HEK293 (cell line): ENCODE measurements around the gene APBB2.

Source experiments
- CTCF ChIA-PET: fragments of 350-600 bp; formaldehyde crosslinking; extraction: SDS; loops from one replicate; lab custom pipeline; 2021; ENCODE audit warnings: antibody characterized with exemption; lab: Yijun Ruan, JAX
- POLR2A ChIA-PET: fragments of 300-600 bp; formaldehyde crosslinking; extraction: SDS; loops from one replicate; lab custom pipeline; 2020; ENCODE audit warnings: antibody characterized with exemption, inconsistent platforms; lab: Yijun Ruan, JAX
- H3K27ac ChIP-seq: fragments of 200-500 bp; sonication (Bioruptor generic); 2 replicates; pipeline ENCODE4 v1.5.1; 2014; ENCODE audit warnings: low read depth, low read length, control low read depth, inconsistent platforms; ENCODE audit errors: extremely low read depth
- H3K36me3 ChIP-seq, 2 experiments: fragments of 200-500 bp in 1 of 2; sonication (Bioruptor generic) in 1 of 2; 1 replicate in 1 of 2; 2 replicates in 1 of 2; pipeline ENCODE4 v1.5.1; 2014 to 2017; ENCODE audit warnings: inconsistent platforms in 2 of 2, low read length in 2 of 2; ENCODE audit not compliant: control insufficient read depth in 2 of 2, insufficient read depth in 1 of 2
- H3K4me1 ChIP-seq: fragments of 200-500 bp; sonication (Bioruptor generic); 2 replicates; pipeline ENCODE4 v1.5.1; 2014; ENCODE audit warnings: mild to moderate bottlenecking, low read length, inconsistent platforms; ENCODE audit not compliant: control insufficient read depth, insufficient read depth
- H3K4me3 ChIP-seq: 2 replicates; pipeline ENCODE4 v1.5.1; 2011; ENCODE audit warnings: low read depth, mild to moderate bottlenecking, control low read depth, low read length, moderate library complexity
- H3K9me3 ChIP-seq: fragments of 200-500 bp; sonication (Bioruptor generic); 2 replicates; pipeline ENCODE4 v1.5.1; 2014; ENCODE audit warnings: low read depth, low read length, inconsistent platforms; ENCODE audit not compliant: control insufficient read depth, insufficient read depth
- GLI4 ChIP-seq: fragments of 450-650 bp; formaldehyde crosslinking; IDR thresholded peaks from 2 replicates; pipeline ENCODE4 v1.5.1; 2016; ENCODE audit warnings: missing biosample characterization, missing genetic modification characterization
- GLIS2 ChIP-seq: fragments of 450-650 bp; formaldehyde crosslinking; IDR thresholded peaks from 2 replicates; pipeline ENCODE4 v1.5.1; 2016; ENCODE audit warnings: missing biosample characterization, missing genetic modification characterization
- HOXA7 ChIP-seq: sonication (generic); formaldehyde crosslinking; IDR thresholded peaks from 2 replicates; pipeline ENCODE4 v1.8.1; 2022; ENCODE audit warnings: missing genetic modification reagents, borderline replicate concordance
- IKZF3 ChIP-seq: fragments of 450-650 bp; IDR thresholded peaks from 2 replicates; pipeline ENCODE4 v1.5.0; 2018; ENCODE audit warnings: missing biosample characterization, mild to moderate bottlenecking, missing genetic modification characterization, moderate library complexity
- TRIM28 ChIP-seq: IDR thresholded peaks from 2 replicates; pipeline ENCODE4 v1.6.1; 2011; ENCODE audit warnings: low read length, control low read depth, borderline replicate concordance
- WT1 ChIP-seq: fragments of 450-650 bp; formaldehyde crosslinking; IDR thresholded peaks from 2 replicates; pipeline ENCODE4 v1.5.1; 2016; ENCODE audit warnings: missing biosample characterization, missing genetic modification characterization
- ZNF10 ChIP-seq: fragments of 450-650 bp; formaldehyde crosslinking; IDR thresholded peaks from 2 replicates; pipeline ENCODE4 v1.5.1; 2017; ENCODE audit warnings: missing biosample characterization, missing genetic modification characterization
- ZNF114 ChIP-seq: fragments of 450-650 bp; formaldehyde crosslinking; IDR thresholded peaks from 2 replicates; pipeline ENCODE4 v1.5.0; 2017; ENCODE audit warnings: missing biosample characterization, missing genetic modification characterization
- ZNF157 ChIP-seq: fragments of 450-650 bp; formaldehyde crosslinking; IDR thresholded peaks from 2 replicates; pipeline ENCODE4 v1.5.1; 2016; ENCODE audit warnings: missing biosample characterization, missing genetic modification characterization
- ZNF184 ChIP-seq: fragments of 450-650 bp; IDR thresholded peaks from 2 replicates; pipeline ENCODE4 v1.5.1; 2018; ENCODE audit warnings: missing biosample characterization, mild to moderate bottlenecking, missing genetic modification characterization
- ZNF24 ChIP-seq: fragments of 450-650 bp; formaldehyde crosslinking; IDR thresholded peaks from 2 replicates; pipeline ENCODE4 v1.5.1; 2016; ENCODE audit warnings: missing biosample characterization, missing genetic modification characterization
- ZNF266 ChIP-seq: fragments of 450-650 bp; formaldehyde crosslinking; IDR thresholded peaks from 2 replicates; pipeline ENCODE4 v1.5.1; 2016; ENCODE audit warnings: missing biosample characterization, missing genetic modification characterization, low read depth
- ZNF274 ChIP-seq, 2 experiments: fragments of 200-500 bp in 1 of 2; fragments of 450-650 bp in 1 of 2; sonication (Bioruptor generic) in 1 of 2; formaldehyde crosslinking in 1 of 2; IDR thresholded peaks; 2 replicates each; pipeline versions ENCODE4 v1.5.1 to v1.6.1; 2014 to 2016; ENCODE audit warnings: borderline replicate concordance in 1 of 2, inconsistent platforms in 1 of 2, low read length in 1 of 2, missing biosample characterization in 1 of 2, missing genetic modification characterization in 1 of 2
- ZNF544 ChIP-seq: fragments of 450-650 bp; formaldehyde crosslinking; IDR thresholded peaks from 2 replicates; pipeline ENCODE4 v1.5.0; 2017; ENCODE audit warnings: missing biosample characterization, missing genetic modification characterization
- ZNF596 ChIP-seq: fragments of 450-650 bp; IDR thresholded peaks from 2 replicates; pipeline ENCODE4 v1.5.0; 2018; ENCODE audit warnings: missing biosample characterization, mild to moderate bottlenecking, missing genetic modification characterization, moderate library complexity
- ZNF76 ChIP-seq: fragments of 450-650 bp; formaldehyde crosslinking; IDR thresholded peaks from 2 replicates; pipeline ENCODE4; 2016; ENCODE audit warnings: low read depth, missing biosample characterization, missing genetic modification characterization, borderline replicate concordance
- ZNF785 ChIP-seq: fragments of 450-650 bp; formaldehyde crosslinking; IDR thresholded peaks from 2 replicates; pipeline ENCODE4 v1.5.1; 2016; ENCODE audit warnings: missing biosample characterization, missing genetic modification characterization
- ZNF837 ChIP-seq: fragments of 450-650 bp; formaldehyde crosslinking; IDR thresholded peaks from 2 replicates; pipeline ENCODE4 v1.5.1; 2016; ENCODE audit warnings: missing biosample characterization, missing genetic modification characterization
- ZSCAN30 ChIP-seq: fragments of 450-650 bp; IDR thresholded peaks from 2 replicates; pipeline ENCODE4 v1.5.1; 2018; ENCODE audit warnings: missing biosample characterization, mild to moderate bottlenecking, missing genetic modification characterization, moderate library complexity
- TF ChIP-seq, protein P1 (sequence below): fragments of 450-650 bp; formaldehyde crosslinking; IDR thresholded peaks from 2 replicates; pipeline ENCODE4 v1.5.1; 2016; ENCODE audit warnings: missing biosample characterization, missing genetic modification characterization
- TF ChIP-seq, protein P2 (sequence below): fragments of 450-650 bp; formaldehyde crosslinking; conservative IDR thresholded peaks from 2 replicates; pipeline ENCODE4 v1.5.1; 2016; ENCODE audit warnings: low read depth, missing biosample characterization, missing genetic modification characterization
- TF ChIP-seq, protein P3 (sequence below): fragments of 450-650 bp; formaldehyde crosslinking; IDR thresholded peaks from 2 replicates; pipeline ENCODE4 v1.5.1; 2016; ENCODE audit warnings: missing biosample characterization, missing genetic modification characterization
- TF ChIP-seq, protein P4 (sequence below): fragments of 450-650 bp; formaldehyde crosslinking; IDR thresholded peaks from 2 replicates; pipeline ENCODE4 v1.5.1; 2016; ENCODE audit warnings: missing biosample characterization, missing genetic modification characterization
- TF ChIP-seq, protein P5 (sequence below): fragments of 450-650 bp; formaldehyde crosslinking; IDR thresholded peaks from 2 replicates; pipeline ENCODE4 v1.5.1; 2016; ENCODE audit warnings: missing biosample characterization, missing genetic modification characterization

Gene APBB2

DNA sequence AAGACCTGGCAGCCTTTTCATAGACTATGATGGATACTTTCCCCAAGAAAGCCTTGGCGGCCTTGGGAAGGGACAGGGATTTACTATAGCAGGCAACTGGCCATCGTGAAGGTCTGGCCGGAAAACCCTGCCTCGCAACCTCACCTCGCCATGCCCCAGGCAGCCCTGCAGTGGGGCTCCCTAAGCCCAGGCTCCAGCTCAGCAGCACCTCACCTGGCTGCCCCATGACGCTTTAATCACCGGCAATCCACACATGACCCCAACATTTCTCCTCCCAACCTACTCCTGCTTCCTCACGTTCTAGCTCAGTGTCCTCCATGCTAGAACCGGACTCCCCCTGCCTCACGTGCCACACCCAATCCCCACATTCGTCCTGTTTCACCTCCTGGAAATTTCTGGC lies 382.2 kb downstream of the APBB2 start (continued):
- TF ChIP-seq, protein P1, sequence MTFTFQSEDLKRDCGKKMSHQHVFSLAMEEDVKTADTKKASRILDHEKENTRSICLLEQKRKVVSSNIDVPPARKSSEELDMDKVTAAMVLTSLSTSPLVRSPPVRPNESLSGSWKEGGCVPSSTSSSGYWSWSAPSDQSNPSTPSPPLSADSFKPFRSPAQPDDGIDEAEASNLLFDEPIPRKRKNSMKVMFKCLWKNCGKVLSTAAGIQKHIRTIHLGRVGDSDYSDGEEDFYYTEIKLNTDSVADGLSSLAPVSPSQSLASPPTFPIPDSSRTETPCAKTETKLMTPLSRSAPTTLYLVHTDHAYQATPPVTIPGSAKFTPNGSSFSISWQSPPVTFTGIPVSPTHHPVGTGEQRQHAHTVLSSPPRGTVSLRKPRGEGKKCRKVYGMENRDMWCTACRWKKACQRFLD (tag by site-specific recombination) = no peak
- TF ChIP-seq TRIM28 (no peak), ZNF76 (no peak), ZNF596 (no peak), ZNF266 (tag by site-specific recombination) (no peak), ZNF10 (tag by site-specific recombination) (no peak), GLIS2 (tag by site-specific recombination) (no peak), ZNF157 (no peak)
- TF ChIP-seq, protein P2, sequence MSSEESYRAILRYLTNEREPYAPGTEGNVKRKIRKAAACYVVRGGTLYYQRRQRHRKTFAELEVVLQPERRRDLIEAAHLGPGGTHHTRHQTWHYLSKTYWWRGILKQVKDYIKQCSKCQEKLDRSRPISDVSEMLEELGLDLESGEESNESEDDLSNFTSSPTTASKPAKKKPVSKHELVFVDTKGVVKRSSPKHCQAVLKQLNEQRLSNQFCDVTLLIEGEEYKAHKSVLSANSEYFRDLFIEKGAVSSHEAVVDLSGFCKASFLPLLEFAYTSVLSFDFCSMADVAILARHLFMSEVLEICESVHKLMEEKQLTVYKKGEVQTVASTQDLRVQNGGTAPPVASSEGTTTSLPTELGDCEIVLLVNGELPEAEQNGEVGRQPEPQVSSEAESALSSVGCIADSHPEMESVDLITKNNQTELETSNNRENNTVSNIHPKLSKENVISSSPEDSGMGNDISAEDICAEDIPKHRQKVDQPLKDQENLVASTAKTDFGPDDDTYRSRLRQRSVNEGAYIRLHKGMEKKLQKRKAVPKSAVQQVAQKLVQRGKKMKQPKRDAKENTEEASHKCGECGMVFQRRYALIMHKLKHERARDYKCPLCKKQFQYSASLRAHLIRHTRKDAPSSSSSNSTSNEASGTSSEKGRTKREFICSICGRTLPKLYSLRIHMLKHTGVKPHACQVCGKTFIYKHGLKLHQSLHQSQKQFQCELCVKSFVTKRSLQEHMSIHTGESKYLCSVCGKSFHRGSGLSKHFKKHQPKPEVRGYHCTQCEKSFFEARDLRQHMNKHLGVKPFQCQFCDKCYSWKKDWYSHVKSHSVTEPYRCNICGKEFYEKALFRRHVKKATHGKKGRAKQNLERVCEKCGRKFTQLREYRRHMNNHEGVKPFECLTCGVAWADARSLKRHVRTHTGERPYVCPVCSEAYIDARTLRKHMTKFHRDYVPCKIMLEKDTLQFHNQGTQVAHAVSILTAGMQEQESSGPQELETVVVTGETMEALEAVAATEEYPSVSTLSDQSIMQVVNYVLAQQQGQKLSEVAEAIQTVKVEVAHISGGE = no peak
- TF ChIP-seq, protein P3, sequence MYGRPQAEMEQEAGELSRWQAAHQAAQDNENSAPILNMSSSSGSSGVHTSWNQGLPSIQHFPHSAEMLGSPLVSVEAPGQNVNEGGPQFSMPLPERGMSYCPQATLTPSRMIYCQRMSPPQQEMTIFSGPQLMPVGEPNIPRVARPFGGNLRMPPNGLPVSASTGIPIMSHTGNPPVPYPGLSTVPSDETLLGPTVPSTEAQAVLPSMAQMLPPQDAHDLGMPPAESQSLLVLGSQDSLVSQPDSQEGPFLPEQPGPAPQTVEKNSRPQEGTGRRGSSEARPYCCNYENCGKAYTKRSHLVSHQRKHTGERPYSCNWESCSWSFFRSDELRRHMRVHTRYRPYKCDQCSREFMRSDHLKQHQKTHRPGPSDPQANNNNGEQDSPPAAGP (tag by site-specific recombination) = no peak

DNA sequence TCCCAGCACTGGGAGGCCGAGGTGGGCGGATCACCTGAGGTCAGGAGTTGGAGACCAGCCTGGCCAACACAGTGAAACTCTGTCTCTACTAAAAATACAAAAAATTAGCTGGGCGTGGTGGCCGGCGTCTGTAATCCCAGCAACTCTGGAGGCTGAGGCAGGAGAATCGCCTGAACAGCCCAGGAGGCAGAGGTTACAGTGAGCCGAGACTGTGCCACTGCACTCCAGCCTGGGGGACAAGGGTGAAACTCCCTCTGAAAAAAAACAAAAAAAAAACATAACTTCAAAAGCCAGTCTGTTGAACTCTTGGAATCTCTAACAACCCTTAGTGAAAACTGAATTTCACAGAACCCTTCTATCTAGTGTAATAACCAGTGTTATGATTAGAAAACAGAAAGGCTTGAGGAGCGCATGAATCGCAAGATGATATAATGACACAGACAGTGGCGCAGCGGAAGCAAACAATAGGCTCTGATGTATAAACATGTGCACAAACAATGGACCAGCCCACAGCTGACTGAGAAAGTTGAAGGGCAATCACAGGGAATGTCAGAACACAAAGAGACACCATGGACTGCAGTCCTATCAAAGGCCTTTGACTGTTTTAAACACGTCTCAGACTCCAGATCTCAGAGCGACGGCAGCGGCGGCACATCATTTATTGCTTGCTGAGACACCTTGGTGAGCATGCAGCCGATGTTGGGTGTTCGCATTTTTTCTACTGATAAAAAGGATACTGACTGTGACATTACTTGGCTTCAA lies 383.0 kb downstream of the APBB2 start:
- Histone ChIP-seq H3K4me3 (no peak overlapping the region), H3K9me3 (no peaks in the 10 kb centered on the region), H3K27ac (no peak overlapping the region), H3K4me1 (no peaks in the 10 kb centered on the region), H3K36me3 (peaks cover 0 to 6% of the 10 kb centered on the region in 2 experiments; a peak in 1 of 3 replicates)
- TF ChIP-seq ZNF274 (IDR thresholded peaks at IDR 0.05; ENCODE audit: low read length) = no peak
- no peak for TF ChIP-seq ZNF274 (tag by site-specific recombination; IDR thresholded peaks at IDR 0.05; ENCODE audit: borderline replicate concordance)
- no peak for TF ChIP-seq ZNF10 (tag by site-specific recombination)
- TF ChIP-seq ZNF544 (tag by site-specific recombination) = no peak
- no peak for TF ChIP-seq ZNF114 (tag by site-specific recombination)
- TF ChIP-seq, protein P4, sequence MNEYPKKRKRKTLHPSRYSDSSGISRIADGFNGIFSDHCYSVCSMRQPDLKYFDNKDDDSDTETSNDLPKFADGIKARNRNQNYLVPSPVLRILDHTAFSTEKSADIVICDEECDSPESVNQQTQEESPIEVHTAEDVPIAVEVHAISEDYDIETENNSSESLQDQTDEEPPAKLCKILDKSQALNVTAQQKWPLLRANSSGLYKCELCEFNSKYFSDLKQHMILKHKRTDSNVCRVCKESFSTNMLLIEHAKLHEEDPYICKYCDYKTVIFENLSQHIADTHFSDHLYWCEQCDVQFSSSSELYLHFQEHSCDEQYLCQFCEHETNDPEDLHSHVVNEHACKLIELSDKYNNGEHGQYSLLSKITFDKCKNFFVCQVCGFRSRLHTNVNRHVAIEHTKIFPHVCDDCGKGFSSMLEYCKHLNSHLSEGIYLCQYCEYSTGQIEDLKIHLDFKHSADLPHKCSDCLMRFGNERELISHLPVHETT (tag by site-specific recombination) = no peak
- no peak for TF ChIP-seq WT1 (tag by site-specific recombination)
- no peak for TF ChIP-seq ZNF785 (tag by site-specific recombination)
- no peak for TF ChIP-seq ZNF837 (tag by site-specific recombination)
- TF ChIP-seq GLI4 (tag by site-specific recombination) = no peak
- TF ChIP-seq, protein P5, sequence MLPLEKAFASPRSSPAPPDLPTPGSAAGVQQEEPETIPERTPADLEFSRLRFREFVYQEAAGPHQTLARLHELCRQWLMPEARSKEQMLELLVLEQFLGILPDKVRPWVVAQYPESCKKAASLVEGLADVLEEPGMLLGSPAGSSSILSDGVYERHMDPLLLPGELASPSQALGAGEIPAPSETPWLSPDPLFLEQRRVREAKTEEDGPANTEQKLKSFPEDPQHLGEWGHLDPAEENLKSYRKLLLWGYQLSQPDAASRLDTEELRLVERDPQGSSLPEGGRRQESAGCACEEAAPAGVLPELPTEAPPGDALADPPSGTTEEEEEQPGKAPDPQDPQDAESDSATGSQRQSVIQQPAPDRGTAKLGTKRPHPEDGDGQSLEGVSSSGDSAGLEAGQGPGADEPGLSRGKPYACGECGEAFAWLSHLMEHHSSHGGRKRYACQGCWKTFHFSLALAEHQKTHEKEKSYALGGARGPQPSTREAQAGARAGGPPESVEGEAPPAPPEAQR = no peak
- TF ChIP-seq ZSCAN30 (tag by site-specific recombination) = no peak
- TF ChIP-seq IKZF3 (tag by site-specific recombination) = no peak
- TF ChIP-seq HOXA7 = no peak
- no peak for TF ChIP-seq ZNF24 (tag by site-specific recombination)
- no peak for TF ChIP-seq ZNF184
- ChIA-PET POLR2A (no interaction called here), CTCF (interaction anchor here (1.1 to 1.6 kb wide), 2 partner anchors 9 to 10 kb away, joined by 9 read pairs; no protein-coding TSS in a partner anchor)
